ENCODE data around the gene GCK.
"Not testable (repeated sequence)": the region's sequence is repeated elsewhere in the genome, so short reads cannot be mapped to it uniquely, and the experiment has no call there.

GCK gene

DNA sequence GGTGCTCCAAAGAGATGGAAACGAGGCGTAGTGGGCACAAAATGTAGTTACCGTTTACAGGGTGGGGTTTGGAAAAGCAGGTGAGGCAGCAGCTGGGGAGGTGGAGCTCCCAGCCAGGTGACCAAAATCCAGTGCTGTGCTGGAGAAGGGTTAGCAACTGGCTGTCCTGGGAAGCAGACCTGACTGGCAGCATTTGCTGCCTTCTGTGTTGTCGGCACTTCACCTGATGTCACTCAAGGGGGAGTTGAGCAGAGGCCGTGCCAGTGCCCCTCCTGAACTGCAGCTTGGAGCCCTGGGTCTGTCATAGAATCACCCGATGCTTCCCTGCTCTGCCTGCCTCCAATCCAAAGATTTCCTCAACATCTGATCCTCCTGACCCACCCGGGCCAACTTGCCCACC, 12.8 kb downstream of the GCK start:
- DNase-seq = no peak

DNA sequence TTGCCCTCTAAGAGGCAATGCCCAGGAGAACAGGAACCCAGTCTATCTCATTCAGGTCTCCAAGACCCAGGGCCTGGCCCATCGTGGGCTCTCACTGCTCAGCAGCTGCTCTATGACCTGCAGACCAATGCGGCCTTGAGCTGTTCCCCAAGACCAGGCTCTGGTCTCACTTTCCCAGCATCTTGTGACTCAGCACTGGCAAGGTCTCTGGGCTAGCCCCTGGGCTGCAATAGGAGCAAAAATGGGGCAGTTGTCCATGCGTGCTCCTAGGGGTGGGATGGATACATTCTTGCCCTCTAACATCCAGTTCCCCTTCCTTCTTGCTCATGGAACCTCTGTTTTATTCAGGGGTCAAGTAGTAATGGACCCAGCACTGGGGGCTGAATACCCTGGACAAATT, 13.5 kb downstream of the GCK start:
- DNase-seq = no peak

DNA sequence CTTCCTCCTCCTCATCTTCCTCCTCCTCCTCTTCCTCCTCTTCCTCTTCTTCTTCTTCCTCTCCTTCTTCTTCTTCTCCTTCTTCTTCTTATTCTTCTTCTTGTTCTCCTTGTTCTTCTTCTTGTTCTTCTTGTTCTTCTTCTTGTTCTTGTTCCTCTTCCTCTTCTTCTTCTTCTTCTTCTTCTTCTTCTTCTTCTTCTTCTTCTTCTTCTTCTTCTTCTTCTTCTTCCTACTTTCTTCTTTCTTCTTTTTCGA, 14.6 kb downstream of the GCK start:
- DNase-seq = not testable (repeated sequence)

DNA sequence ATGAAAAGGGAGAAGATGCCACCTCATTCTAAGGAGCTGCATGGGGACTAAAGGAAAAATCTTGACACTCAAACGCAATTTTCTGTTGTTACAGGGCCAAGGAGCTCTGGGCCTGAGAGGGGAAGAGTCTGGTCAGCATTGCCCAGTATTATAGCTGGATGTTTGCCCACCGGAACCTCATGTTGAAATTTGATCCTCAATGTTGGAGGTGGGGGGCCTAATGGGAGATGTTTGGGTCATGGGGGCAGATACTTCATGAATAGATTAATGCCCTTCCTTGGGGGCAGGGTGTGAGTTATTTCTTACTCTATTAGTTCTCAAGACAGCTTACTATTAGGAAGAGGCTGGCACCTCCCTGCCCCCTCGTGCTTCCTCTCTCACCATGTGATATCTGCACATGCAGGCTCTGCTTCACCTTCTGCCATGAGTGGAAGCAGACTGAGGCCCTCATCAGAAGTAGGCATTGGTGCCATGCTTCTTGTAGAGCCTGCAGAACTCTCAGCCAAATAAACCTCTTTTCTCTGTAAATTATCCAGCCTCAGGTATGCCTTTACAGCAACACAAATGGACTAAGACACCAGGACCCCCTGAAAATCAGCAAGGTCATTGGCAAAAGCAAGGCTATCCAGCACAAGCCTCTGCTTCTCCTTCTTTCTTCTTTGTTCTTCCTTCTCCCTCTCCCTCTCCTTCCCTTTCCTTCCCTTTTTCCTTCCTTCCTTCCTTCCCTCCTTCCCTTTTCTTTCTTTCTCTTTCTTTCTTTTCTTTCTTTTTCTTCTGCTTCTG, 15.1 kb downstream of the GCK start:
- DNase-seq = no peak

DNA sequence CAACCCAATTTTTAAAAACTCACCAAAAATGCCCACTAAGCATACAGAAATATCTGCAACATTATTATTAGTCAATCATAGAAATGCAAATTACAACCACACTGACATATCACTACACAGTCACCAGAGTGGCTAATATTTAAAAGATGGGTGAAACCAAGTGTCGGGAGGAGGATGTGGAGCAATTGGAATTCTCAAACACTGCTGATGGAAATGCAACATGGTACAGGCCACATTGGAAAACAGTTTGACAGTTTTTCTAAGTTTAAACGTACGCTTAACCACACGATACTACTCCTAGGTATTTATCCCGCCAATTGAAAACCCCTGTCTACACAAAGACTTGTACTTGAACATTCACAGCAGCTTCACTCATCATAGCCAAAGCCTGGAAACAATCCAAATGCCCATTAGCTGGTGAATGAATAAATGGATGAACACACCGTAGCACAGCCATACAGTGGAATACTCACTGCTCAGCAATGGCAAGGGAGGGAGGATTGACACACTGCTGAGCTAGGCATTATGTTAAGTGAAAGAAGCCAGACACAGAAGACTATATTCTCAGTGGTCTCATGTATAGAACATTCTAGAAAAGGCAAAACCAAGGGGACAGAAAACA, 16.3 kb downstream of the GCK start:
- DNase-seq = no peak

DNA sequence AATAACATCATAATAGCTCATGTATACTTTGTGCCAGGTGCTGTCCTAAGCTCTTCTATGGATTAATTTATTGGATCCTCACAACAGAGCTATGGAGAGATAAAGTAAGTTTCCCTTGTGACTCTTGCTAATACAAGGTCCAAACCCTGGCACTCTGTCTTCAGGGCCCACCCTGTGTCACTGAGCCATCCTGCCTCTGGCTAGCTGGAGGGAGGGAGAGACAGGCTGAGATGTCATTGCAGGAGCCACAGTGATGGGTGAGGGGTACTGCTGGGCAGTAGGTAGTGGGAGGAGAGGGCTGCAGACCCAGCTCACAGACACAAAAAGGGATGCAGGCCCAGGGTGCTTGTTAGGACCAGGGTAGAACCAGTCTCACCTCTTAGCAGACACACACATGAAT, 16.9 kb downstream of the GCK start:
- DNase-seq = no peak

DNA sequence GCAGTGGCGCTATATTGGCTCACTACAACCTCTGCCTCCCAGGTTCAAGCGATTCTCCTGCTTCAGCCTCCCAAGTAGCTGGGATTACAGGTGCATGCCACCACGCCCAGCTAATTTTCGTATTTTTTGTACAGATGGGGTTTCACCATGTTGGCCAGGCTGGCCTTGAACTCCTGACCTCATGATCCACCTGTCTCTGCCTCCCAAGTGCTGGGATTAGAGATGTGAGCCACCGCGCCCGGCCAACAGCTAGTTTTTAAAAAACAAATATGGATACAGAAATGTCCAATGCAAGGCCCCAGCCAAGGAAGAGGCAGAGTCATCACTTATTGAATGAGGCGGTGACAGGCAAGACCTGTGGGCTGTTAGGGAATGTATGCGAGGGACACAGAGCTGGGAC, 17.3 kb downstream of the GCK start:
- DNase-seq = not testable (repeated sequence)

DNA sequence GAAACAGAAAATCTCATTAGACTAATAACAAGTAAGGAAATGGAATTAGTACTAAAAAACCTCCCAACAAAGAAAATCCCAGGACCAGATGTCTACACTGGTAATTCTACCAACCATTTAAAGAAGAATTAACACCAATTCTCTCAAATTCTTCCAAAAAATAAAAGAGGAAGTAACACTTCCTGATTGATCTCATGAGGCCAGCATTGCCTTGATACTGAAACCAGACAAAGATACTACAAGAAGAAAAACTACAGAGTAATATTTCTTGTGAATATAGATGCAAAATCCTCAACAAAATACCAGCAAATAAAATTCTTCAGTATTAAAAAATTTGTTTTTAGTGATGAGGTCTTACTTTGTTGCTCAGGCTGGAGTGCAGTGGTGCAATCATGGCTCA, 21.3 kb downstream of the GCK start:
- no peak for DNase-seq

DNA sequence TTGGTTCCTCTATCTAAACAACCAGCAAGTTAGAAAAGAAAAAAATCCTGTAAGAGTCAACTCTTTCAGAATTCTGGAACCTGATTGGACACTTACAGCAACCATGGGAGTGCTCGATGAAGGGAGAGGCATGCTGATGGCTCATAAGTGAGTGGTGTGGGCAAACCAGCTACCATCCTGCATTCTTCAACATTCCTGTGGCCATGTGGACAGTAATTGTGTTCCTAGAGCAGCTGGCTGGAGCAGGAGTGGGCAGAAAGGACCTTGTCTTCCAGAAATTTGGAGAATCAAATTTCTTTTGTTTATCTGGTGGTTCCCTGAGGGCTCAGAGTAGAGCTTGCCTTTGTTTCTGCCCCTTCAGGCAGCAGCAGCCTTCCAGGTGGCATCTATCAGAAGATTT, 25.6 kb downstream of the GCK start:
- DNase-seq = no peak

DNA sequence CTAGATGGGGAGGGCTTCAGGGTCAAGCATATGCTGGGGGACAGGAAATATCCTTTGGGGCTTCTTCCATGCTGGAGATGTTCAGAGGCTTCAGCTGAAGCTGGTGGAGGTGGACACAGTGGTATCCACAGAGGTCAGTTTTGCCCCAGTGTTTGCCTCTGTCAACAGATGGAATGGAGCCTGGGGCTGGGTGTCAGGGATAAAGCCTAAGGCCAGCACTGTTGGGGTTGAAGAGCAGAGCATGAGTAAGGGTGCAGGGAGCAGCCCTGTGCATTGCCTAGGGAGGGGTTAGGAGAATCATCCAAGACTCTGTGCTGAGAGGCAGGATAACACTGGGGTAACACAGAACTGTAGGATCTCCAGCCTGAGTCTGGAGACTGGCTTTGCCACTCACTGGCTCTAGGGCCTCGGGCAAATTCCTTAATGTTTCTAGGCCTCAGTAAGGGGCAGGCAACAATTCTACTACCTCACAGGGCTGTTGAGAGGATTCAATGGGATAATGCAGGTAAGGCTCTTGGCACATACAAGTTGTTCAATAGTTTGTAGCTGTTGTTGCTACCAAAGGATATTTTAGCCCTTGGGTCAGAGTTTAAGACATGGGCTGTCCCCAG, 26.3 kb downstream of the GCK start:
- no peak for DNase-seq

DNA sequence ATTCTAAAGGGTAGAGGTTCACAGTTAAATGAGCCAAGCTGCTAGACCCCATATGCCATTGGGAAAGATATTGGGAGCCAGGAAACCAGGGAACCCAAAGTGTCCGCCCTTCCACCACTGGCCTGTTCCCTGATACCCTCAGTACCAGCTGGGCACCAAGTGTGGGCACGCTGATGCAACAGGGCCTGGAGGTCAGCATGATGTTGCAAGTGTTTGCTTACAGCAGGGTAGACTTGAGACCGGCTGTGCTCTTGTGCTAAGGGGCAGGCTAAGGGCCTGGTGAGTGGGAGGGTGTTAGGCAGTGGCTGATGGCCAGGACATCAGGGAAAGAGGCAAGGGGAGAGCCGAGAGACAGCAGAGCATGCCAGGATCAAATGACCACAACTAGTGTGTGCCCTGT, 27.1 kb downstream of the GCK start:
- DNase-seq = no peak

DNA sequence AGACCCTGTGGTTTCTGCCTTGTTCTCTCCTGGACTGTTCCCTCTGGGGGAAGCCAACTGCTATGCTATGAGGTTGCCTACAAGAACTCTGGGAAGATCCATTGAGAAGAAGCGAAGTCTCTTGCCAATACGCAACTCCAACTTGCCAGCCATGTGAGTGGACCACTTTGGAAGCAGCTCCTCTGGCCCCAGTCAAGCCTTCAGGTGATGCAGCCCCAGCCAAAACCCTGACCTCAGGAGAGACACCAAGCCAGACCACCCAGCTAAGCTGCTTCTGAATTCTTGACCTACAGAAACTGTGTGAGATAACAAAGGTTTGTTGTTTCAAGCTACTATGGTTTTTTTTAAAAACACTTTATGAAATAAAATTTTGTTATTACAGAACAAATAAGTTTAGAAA, 27.9 kb downstream of the GCK start:
- DNase-seq = no peak

DNA sequence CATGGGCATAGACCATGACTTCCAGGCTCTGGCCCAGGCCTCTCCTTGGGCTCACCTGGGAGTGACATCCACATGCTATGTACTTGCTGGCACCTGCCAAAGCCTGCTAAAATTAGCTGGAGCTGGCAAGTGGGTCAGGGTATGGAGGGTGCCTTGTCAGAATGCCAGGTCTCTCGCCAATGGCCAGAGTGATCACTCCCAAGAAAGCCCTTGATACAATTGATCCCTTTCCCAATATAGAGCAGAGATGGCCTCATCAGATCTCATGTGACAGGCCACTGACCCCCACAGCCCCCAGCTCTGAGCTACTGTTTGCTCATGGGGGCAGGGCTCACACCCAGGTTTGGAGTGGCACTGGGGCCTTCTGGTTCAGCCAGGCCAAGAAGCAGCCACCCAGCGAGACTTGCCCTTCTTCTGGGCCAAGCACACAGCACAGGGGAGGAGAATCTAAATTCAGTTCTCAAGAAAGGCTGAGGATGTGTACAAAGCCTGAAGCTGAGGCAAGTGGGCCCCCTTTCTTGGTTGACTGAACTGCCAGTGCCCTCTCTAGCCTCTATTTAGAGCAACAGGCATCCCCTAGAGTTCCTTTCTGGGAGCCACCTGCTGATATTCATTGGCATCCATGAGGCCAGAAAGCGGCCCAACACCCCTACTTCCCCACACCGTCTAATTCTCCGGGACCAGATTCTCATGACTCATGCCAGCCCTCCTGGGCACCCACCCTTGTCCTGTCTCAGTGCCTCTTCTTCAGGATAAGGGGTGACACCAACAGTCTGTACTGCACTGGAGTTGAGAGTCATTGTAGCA, 29.2 kb downstream of the GCK start:
- DNase-seq = no peak

DNA sequence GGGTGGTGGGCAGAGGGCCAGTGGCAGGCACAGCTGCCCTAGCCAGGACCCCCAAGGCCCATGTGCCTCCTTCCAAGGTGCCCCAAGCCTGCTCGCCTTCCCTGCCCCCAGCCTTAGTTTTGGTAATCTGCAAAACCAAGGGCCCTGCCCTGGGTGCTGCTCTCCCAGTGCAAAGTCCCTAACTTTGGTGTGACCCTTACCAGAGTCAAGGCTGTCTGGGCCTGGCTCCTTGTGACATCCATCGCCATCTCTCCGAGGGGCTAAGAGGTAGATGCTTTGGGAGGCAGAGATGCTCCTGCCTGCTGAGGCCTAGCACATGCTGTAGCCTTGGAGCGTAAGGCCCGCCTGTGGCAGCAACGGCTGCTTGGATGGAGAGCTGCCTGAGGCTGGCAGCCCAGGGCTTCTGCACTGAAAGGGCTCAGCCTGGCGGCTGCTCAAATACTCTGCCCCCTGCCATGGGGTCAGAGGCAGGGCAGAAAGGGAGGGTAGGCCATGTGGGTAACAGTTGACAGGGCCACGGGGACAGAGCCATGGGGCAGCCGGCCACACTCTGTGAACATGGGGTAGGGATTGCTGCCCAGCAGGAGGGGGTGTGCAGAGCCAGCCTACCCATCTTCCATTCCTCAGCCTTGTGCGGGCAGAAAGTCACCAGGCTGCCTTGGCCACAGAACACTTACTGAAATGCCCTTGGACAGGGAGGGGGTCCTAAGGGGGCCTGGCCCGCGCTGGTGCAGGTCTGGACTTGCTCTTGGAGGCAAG, 30.2 kb downstream of the GCK start:
- no peak for DNase-seq

DNA sequence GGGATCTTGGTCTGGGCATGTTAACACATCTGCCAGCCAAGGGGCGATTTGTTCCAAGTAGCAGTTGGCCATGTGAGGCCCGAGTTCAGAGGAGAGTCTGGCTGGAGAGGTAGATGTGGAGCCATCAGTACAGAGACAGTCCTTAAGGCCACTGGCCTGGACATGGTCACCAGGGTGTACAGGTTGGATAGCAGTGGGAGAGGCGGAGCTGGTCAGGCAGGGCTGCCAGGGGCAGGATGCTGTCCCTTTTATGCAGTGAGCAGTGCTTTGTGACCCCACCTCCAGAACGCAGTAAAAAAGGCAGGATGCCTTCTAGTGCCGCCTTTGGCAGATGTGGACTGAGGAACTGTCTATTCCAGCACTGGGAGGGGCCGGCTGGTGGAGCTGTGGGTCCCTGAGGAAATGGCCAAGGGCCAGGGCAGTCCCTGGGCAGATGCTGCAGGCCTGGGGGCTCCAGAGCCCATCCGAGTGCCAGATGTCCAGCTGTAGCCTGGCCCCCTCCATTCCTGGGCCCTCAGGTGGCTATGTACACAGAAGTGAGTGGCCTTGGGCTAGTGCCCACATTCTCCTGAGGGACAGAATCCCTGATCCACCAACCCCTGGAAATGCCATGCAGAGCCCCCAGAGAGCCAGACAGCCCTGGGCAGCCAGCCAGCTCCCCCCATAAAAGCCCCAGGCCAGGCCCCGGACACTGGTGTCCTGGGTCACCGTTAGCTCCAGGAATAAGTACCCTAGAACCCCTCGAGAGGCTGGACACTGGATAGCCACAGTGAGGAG, 31.0 kb downstream of the GCK start:
- no peak for DNase-seq

DNA sequence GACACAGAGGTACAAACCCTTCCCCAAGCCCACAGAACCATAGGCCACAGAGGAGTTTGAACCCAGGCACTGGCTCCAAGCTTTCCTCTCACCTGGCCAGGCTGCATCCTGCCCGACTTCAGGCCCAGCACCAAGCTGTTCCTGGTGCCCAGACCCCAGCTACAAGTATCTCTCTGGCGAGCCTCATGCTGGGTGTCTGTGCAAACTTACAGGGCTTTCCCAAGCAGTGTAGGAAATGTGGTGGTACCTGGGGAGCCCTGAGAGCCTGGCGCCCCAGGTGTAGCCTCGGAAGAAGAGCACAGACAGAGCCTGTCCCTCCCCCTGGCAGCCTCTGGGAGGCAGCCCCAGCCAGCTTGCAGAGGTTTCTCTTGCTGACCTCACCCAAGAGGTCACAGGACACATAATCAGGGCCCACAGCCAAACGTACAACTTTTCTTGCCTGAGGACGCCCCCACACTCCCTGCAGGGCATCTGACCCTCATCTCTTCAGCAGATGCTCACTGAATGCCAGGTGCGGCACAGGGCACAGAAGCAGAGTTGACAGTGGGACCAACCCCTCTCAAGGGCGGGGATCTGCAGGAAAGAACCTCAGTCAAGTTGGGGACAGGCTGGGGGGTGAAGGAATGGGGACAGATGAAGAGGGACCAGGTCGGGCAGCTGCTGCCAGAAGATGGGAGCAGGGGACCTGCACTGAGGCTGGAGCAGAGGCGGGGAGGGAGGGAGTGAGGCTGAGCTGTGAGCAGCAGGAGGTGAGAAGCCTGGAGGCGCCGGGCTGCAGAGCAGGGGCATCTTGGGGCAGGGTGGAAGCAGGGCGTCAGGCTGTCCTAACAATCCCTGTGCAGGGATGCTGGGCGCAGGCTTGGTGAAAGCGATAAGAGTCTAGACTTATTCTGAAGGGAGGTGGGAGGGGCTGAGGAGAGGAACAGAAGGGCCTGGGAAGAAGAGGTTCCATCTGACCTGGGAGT, 31.8 kb downstream of the GCK start:
- DNase-seq = no peak

DNA sequence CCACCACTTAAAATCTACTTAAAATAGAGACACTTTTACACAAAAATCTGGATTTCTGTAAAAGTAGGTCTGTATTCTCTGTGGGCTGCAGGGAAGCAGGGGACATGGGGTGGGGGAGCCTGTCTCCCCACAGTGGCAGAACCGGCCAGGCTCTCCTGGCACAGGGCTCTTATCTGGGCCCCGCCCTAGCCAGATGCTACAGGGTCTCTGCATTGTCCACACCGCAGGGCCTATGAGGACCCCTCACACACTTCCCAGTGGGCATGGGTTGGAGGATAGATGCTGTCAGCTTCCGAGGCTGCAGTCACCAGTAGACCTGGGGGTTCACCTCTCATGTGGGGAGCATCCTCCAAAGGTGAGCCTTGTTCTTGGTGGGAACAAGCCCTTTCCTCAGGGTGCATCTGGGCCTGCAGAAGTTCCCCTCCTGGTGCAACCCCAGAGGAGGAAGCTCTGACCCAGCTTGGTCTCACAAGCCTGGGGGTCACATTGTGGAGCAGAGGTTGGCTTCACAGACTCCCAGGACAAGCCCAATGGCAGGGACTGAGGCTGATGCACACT, 32.7 kb downstream of the GCK start:
- no peak for DNase-seq

DNA sequence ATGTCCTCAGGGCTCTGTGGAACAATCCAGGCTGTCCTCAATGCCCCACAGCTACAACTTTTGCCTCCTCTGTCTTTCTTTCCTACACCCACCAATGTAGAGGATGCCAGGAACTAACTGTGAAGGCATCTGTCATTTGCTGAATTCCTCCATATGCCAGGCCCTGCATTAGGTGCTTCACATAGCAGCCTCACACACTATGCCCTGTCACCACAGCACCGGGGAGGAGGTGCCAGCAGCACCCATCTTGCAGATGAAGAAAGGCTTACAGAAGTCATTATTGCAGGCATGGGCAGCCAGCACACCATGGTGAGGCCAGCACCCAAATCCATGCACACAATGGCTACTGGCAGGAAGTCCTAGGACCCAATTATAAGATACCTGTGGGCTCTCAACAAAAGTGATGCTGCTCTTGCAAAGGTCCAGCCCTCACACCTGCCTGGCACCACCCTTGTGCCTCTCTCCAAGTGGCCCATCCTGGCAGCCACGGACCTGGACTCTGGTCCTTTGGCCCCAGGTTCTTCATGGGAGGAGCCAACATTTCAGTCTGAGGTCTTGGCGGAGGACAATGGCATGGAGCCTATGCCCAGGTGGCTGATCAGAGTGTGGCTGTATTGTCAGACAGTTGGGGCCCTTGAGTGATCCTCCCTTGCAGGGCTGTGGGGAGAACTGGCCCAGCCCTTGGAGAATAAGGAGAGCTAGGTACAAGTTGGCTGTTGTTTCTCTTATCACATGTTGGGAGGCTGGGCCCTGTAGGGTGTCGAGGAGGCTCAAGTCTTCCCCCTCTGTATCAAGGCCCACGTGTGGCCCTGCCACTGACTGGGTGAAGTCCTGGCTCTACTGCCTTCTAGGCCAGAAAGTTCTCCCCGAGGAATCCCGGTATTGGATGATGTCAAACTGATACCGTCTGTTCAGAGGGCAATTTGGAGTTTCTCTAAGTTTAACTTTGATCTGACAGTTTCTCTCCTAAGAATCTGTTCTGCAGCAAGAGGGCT, 33.8 kb downstream of the GCK start:
- no peak for DNase-seq

DNA sequence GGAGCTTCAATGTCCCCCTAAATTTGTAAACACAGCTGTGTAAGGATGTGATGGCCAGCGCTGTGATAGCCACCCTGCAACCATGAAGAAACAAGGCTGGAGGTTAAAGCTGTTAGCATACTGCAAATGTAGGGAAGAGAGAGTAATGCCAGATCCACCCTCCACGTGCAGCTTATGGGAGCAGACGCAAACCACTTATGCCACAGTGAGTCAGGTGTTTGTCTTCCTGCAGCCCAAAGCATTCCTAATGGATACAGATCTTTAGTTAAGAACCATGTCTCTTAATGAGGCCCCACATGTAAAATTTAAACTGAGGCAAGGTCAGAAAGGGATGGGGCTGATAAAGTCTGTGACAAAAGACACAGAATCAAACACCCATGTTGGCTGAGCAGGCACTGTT, 34.5 kb downstream of the GCK start:
- no peak for DNase-seq

Measured in T-helper 2 cell (primary cell).